PC-3 (cell line): ENCODE results near the gene DTNBP1. TPM values are rescaled to one million over a fixed set of nuclear protein-coding genes. Genes with fewer than 3 reads are reported as not detected.

Source experiments
- ATAC-seq: fragments of 200-7000 bp; cut with Tn5 transposase; 2 replicates; pipeline ENCODE4 v1.9.1; 2020; ENCODE audit warnings: mild to moderate bottlenecking, moderate library complexity
- BruUV-seq: library from RNA; stranded (reverse); fragments of 400-500 nt; replicated peaks from 2 replicates; lab custom pipeline; 2021; lab: Mats Ljungman, UMichigan
- CTCF ChIA-PET: fragments of 300-600 bp; sonication (Branson Sonifier 250); formaldehyde crosslinking; loops from one replicate; lab custom pipeline; 2022; ENCODE audit warnings: antibody characterized with exemption; lab: Charles Lee
- POLR2A ChIA-PET: fragments of 300-600 bp; sonication (Branson Sonifier 250); formaldehyde crosslinking; loops from one replicate; lab custom pipeline; 2022; ENCODE audit warnings: antibody characterized with exemption; ENCODE audit not compliant: unreplicated experiment; lab: Charles Lee
- DNase-seq: peaks from one replicate; pipeline ENCODE4 v3.0.0-alpha.2; 2015
- H2AFZ ChIP-seq: fragments of 300-600 bp; sonication (generic); 2 replicates; pipeline ENCODE4 v1.6.0; 2016; ENCODE audit warnings: antibody characterized with exemption, low read length
- H3F3A ChIP-seq: fragments of 300-600 bp; sonication (generic); one replicate; pipeline ENCODE4 v1.6.0; 2017; ENCODE audit warnings: antibody characterized with exemption, low read length, control low read depth, mild to moderate bottlenecking; ENCODE audit not compliant: unreplicated experiment
- H3K27ac ChIP-seq: fragments of 300-600 bp; sonication (generic); 2 replicates; pipeline ENCODE4 v1.5.1; 2016; ENCODE audit warnings: mild to moderate bottlenecking, low read length
- H3K27me3 ChIP-seq: fragments of 300-600 bp; sonication (generic); 2 replicates; pipeline ENCODE4 v1.6.1; 2016; ENCODE audit warnings: low read length, mixed read lengths
- H3K36me3 ChIP-seq: fragments of 300-600 bp; sonication (generic); 2 replicates; pipeline ENCODE4 v1.6.1; 2016; ENCODE audit warnings: low read depth, mixed run types, low read length, mixed read lengths
- H3K4me1 ChIP-seq: fragments of 300-600 bp; sonication (generic); 2 replicates; pipeline ENCODE4 v1.5.1; 2016; ENCODE audit warnings: low read length; ENCODE audit not compliant: insufficient read depth
- H3K4me2 ChIP-seq: fragments of 300-600 bp; sonication (generic); 2 replicates; pipeline ENCODE4 v1.6.0; 2016; ENCODE audit warnings: low read length
- H3K4me3 ChIP-seq: fragments of 300-600 bp; sonication (generic); 2 replicates; pipeline ENCODE4 v1.5.1; 2016; ENCODE audit warnings: mild to moderate bottlenecking, low read length, mixed read lengths
- H3K79me2 ChIP-seq: fragments of 300-600 bp; sonication (generic); 2 replicates; pipeline ENCODE4 v1.6.1; 2017; ENCODE audit warnings: low read length, mixed read lengths
- H3K9ac ChIP-seq: fragments of 300-600 bp; sonication (generic); 2 replicates; pipeline ENCODE4 v1.6.0; 2016; ENCODE audit warnings: mild to moderate bottlenecking, low read length
- H3K9me2 ChIP-seq: fragments of 300-600 bp; sonication (generic); replicated peaks from 2 replicates; pipeline ENCODE4 v1.6.1; 2016; ENCODE audit warnings: mixed run types, low read length, mixed read lengths
- H3K9me3 ChIP-seq: fragments of 300-600 bp; sonication (generic); 2 replicates; pipeline ENCODE4 v1.6.1; 2016; ENCODE audit warnings: low read length, mixed read lengths
- H4K20me1 ChIP-seq: fragments of 300-600 bp; sonication (generic); 2 replicates; pipeline ENCODE4 v1.6.1; 2016; ENCODE audit warnings: low read length, mixed read lengths
- EZH2 ChIP-seq: fragments of 300-600 bp; sonication (generic); IDR thresholded peaks from one replicate; pipeline ENCODE4 v1.6.1; 2017; ENCODE audit warnings: antibody characterized with exemption, mild to moderate bottlenecking, low read length; ENCODE audit not compliant: unreplicated experiment
- EZH2phosphoT487 ChIP-seq: fragments of 300-600 bp; sonication (generic); IDR thresholded peaks from 2 replicates; pipeline ENCODE4 v1.6.1; 2018; ENCODE audit warnings: mild to moderate bottlenecking, antibody characterized with exemption, low read length, borderline replicate concordance
- intact Hi-C: fragments of 100-400 bp; cut with micrococcal nuclease; formaldehyde crosslinking; loops from 2 replicates; pipeline ENCODE4 v1.9.0; 2023
- total RNA-seq: library from RNA; depleted of rRNA; stranded (reverse); fragments of >200 nt; gene quantifications from 2 replicates; pipeline ENCODE4 v1.2.3, GENCODE V29; 2014
- TF ChIP-seq, protein P1 (sequence below): fragments of 300-600 bp; sonication (generic); conservative IDR thresholded peaks from 2 replicates; pipeline ENCODE4 v1.5.1; 2017; ENCODE audit warnings: antibody characterized with exemption, low read depth, mild to moderate bottlenecking, low read length

The DTNBP1 gene
- total RNA-seq, 1 experiment from 2014 or later: 7.9 TPM

DNA sequence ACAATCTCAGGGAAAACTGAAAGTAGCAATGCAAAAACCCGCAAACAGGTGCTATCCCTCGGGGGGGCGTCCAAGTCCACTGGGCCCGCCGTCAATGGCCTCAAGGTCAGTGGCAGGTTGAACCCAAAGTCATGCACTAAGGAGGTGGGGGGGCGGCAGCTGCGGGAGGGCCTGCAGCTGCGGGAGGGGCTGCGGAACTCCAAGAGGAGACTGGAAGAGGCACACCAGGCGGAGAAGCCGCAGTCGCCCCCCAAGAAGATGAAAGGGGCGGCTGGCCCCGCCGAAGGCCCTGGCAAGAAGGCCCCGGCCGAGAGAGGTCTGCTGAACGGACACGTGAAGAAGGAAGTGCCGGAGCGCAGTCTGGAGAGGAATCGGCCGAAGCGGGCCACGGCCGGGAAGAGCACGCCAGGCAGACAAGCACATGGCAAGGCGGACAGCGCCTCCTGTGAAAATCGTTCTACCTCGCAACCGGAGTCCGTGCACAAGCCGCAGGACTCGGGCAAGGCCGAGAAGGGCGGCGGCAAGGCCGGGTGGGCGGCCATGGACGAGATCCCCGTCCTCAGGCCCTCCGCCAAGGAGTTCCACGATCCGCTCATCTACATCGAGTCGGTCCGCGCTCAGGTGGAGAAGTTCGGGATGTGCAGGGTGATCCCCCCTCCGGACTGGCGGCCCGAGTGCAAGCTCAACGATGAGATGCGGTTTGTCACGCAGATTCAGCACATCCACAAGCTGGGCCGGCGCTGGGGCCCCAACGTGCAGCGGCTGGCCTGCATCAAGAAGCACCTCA is 166.3 kb downstream of the DTNBP1 start:
- intact Hi-C loops: loop anchor here (10.0 kb wide), 1 partner anchor 92 kb away; no protein-coding TSS in a partner anchor
- no TSS peak for BruUV-seq
- no peak for DNase-seq
- Histone ChIP-seq H3K36me3 (peaks cover 9% of the 10 kb centered on the region; the same call in 1 of the 2 replicates), H3K9ac (no peak overlapping the region), H3K4me1 (peaks cover 12% of the 10 kb centered on the region), H3K4me2 (no peak overlapping the region), H3K9me2 (no peaks in the 10 kb centered on the region), H3K27ac (no peak overlapping the region), H4K20me1 (no peaks in the 10 kb centered on the region), H3K79me2 (no peaks in the 10 kb centered on the region), H3K4me3 (no peak overlapping the region), H3F3A (no peaks in the 10 kb centered on the region), H3K27me3 (no peaks in the 10 kb centered on the region), H3K9me3 (no peaks in the 10 kb centered on the region), H2AFZ (no peak overlapping the region)
- POLR2A ChIA-PET: no interaction called here
- TF ChIP-seq, protein P1, sequence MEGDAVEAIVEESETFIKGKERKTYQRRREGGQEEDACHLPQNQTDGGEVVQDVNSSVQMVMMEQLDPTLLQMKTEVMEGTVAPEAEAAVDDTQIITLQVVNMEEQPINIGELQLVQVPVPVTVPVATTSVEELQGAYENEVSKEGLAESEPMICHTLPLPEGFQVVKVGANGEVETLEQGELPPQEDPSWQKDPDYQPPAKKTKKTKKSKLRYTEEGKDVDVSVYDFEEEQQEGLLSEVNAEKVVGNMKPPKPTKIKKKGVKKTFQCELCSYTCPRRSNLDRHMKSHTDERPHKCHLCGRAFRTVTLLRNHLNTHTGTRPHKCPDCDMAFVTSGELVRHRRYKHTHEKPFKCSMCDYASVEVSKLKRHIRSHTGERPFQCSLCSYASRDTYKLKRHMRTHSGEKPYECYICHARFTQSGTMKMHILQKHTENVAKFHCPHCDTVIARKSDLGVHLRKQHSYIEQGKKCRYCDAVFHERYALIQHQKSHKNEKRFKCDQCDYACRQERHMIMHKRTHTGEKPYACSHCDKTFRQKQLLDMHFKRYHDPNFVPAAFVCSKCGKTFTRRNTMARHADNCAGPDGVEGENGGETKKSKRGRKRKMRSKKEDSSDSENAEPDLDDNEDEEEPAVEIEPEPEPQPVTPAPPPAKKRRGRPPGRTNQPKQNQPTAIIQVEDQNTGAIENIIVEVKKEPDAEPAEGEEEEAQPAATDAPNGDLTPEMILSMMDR: no peak
- no peak for TF ChIP-seq EZH2phosphoT487
- TF ChIP-seq EZH2: no peak
- CTCF ChIA-PET: no interaction called here
- no peak for ATAC-seq

DNA sequence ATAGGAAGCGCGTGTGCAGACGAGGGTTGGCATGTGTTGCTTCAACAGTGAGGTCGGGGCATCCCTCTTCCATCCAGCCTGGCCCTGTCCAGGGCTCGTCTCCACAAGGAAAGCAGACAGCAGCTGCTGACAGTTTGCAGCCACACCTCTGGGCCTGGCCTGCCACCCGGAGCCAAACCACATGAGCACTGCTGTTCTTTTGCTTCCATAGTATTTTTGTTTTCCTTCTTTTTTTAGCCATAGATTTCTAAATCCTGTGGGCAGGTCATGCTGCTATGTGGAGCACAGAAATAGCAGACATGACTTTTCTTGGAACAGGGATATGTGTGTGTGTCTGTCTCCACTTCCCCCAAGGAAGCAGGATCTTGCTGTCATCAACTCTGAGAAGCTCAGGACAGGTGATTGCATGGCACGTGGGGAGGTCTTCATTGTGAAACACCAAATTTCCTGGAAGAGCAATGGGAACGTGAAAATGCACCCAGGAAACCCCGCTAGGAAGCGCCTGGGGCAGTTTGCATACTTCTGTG is 167.4 kb downstream of the DTNBP1 start:
- ATAC-seq: no peak
- Histone ChIP-seq H3K36me3 (0 out of 2 replicates have a peak, but pooled peaks cover 6% of the 10 kb centered on the region), H4K20me1 (no peaks in the 10 kb centered on the region), H3K9me3 (no peaks in the 10 kb centered on the region), H3K9ac (no peak overlapping the region), H3K4me1 (peaks cover 12% of the 10 kb centered on the region), H3K4me3 (no peak overlapping the region), H3K9me2 (no peaks in the 10 kb centered on the region), H3K4me2 (no peak overlapping the region), H2AFZ (no peak overlapping the region), H3K27me3 (no peaks in the 10 kb centered on the region), H3K27ac (no peak overlapping the region), H3K79me2 (no peaks in the 10 kb centered on the region), H3F3A (no peaks in the 10 kb centered on the region)
- ChIA-PET CTCF (no interaction called here), POLR2A (no interaction called here)
- no peak for DNase-seq
- TF ChIP-seq, protein P1: no peak
- TF ChIP-seq EZH2: no peak
- TF ChIP-seq EZH2phosphoT487: no peak
- intact Hi-C loops: loop anchor here (10.0 kb wide), 1 partner anchor 91 kb away; no protein-coding TSS in a partner anchor
- no TSS peak for BruUV-seq
